A172 (cell line): ENCODE results near the gene TPCN2. TPM values are rescaled to one million over a fixed set of nuclear protein-coding genes. Genes with fewer than 3 reads are reported as not detected.

Source experiments
- DNase-seq: peaks from one replicate; pipeline ENCODE4 v3.0.0-alpha.2; 2015; ENCODE audit warnings: low spot score
- total RNA-seq: library from RNA; depleted of rRNA; stranded (reverse); fragments of >200 nt; shearing (Covaris generic); gene quantifications from 2 replicates; pipeline ENCODE4 v1.2.3, GENCODE V29; 2014; rRNA removed

Gene TPCN2
- total RNA-seq, 1 experiment from 2014 or later, result 11.9 TPM

GRCh38 chr11:69165775-69166174 lies 117.0 kb downstream of the TPCN2 start:
- no peak for DNase-seq

GRCh38 chr11:69166218-69167115 lies 117.7 kb downstream of the TPCN2 start:
- DNase-seq, result peak; percentile 93

GRCh38 chr11:69167130-69167915 lies 118.6 kb downstream of the TPCN2 start:
- peak; percentile 29 for DNase-seq

- no peak for DNase-seq
Measured at GRCh38 chr11:69167916-69168691, 119.4 kb downstream of the TPCN2 start.

- DNase-seq, result no peak
Measured at GRCh38 chr11:69169479-69169878, 120.7 kb downstream of the TPCN2 start.

- DNase-seq, result no peak
Measured at GRCh38 chr11:69170704-69171103, 122.0 kb downstream of the TPCN2 start.

- no peak for DNase-seq
Measured at GRCh38 chr11:69171476-69172240, 122.9 kb downstream of the TPCN2 start.

GRCh38 chr11:69172674-69173073 lies 123.9 kb downstream of the TPCN2 start:
- DNase-seq, result no peak

- DNase-seq, result no peak
Measured at GRCh38 chr11:69173331-69173730, 124.6 kb downstream of the TPCN2 start.

GRCh38 chr11:69173925-69174581 lies 125.3 kb downstream of the TPCN2 start:
- no peak for DNase-seq

- DNase-seq, result no peak
Measured at GRCh38 chr11:69174841-69175240, 126.1 kb downstream of the TPCN2 start.

GRCh38 chr11:69178819-69179482 lies 130.2 kb downstream of the TPCN2 start:
- DNase-seq, result no peak

- no peak for DNase-seq
Measured at GRCh38 chr11:69180226-69180625, 131.5 kb downstream of the TPCN2 start.

GRCh38 chr11:69180726-69181125 lies 132.0 kb downstream of the TPCN2 start:
- DNase-seq, result no peak

- DNase-seq, result no peak
Measured at GRCh38 chr11:69183613-69184012, 134.9 kb downstream of the TPCN2 start.

Other genes starting within 250 kb of the TPCN2 start
- 8.0 and 13.1 TPM in 2 replicates for gene CPT1A, start 207.0 kb upstream of the TPCN2 start, total RNA-seq
- gene MRPL21, start 145.1 kb upstream of the TPCN2 start, total RNA-seq, result 62.6 and 64.7 TPM in 2 replicates
- gene IGHMBP2, start 145.0 kb upstream of the TPCN2 start, total RNA-seq, result 5.7 and 11.8 TPM in 2 replicates
- gene MRGPRD, start 67.9 kb upstream of the TPCN2 start, total RNA-seq, result not detected in 2 replicates
- 0.69 and 0.86 TPM in 2 replicates for gene MRGPRF, start 35.7 kb upstream of the TPCN2 start, total RNA-seq
- gene SMIM38, start 107.0 kb downstream of the TPCN2 start, total RNA-seq, result 0.14 and 1.8 TPM in 2 replicates
- 68.7 and 130 TPM in 2 replicates for gene MYEOV, start 245.2 kb downstream of the TPCN2 start, total RNA-seq